Breast epithelium (tissue), 3 donors: ENCODE data around the gene CFAP157.

Experiments used
- CTCF ChIP-seq, 3 donors: fragments of 450-650 bp; IDR thresholded peaks; one replicate each; pipeline ENCODE4 v1.5.1; 2016 to 2017; ENCODE audit warnings: antibody characterized with exemption in 3 of 3, mild to moderate bottlenecking in 3 of 3, moderate library complexity in 3 of 3
- POLR2A ChIP-seq: fragments of 450-650 bp; IDR thresholded peaks from one replicate; pipeline ENCODE4 v1.6.1; 2016; ENCODE audit warnings: antibody characterized with exemption, mild to moderate bottlenecking, moderate library complexity
- POLR2AphosphoS5 ChIP-seq, 3 donors: sonication (generic); formaldehyde crosslinking; IDR thresholded peaks; one replicate each; pipeline ENCODE4 v1.6.1; 2017; ENCODE audit warnings: antibody characterized with exemption in 3 of 3

DNA sequence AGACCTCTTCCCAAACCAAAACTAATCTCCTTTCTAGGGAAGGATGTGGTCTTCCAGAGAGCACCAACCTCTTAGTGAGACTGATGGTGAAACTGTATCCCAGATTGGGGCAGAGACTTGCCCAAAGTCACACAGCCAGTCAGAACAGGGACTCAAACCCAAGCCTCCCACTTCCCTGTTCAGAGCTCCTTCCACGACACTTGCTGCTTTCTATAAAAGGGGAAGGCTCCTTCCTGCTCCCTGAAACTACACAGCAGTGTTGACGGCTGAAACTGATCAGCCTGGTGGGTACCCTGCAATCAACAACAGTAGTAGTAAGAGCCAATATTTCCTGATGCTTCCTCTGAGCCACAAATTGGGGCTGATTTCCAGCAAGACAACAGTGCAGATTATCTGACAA lies 26.8 kb downstream of the CFAP157 start:
- TF ChIP-seq POLR2AphosphoS5 (IDR thresholded peaks at IDR 0.05), result no peak
- no peak for TF ChIP-seq CTCF (IDR thresholded peaks at IDR 0.05)
- no peak for TF ChIP-seq POLR2A
